Measurements from ENCODE around the gene GDAP2.

DNA sequence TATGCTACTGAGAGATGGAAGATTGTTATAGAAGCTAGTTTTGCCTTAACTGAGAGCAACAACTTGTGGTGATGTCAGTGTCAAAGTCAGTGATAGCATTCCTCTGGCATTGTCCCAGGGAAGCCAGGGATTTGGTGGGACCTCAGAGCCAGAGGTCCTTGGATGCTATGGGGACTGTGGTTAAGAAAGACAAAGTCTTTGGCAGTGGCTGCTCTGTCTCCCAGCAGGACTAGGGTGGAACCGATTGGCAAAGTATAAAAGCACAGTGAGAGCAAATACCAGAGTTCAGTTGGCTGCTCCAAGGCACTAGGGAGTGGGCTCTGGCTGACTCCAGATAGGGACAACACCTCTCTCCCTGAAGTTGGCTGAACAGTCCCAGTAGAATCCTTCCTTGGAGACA is 104.8 kb downstream of the GDAP2 start:
- TF ChIP-seq EP300 (IDR thresholded peaks at IDR 0.05), result no peak
- TF ChIP-seq POLR2A (IDR thresholded peaks at IDR 0.05), result no peak
- TF ChIP-seq, protein P1, sequence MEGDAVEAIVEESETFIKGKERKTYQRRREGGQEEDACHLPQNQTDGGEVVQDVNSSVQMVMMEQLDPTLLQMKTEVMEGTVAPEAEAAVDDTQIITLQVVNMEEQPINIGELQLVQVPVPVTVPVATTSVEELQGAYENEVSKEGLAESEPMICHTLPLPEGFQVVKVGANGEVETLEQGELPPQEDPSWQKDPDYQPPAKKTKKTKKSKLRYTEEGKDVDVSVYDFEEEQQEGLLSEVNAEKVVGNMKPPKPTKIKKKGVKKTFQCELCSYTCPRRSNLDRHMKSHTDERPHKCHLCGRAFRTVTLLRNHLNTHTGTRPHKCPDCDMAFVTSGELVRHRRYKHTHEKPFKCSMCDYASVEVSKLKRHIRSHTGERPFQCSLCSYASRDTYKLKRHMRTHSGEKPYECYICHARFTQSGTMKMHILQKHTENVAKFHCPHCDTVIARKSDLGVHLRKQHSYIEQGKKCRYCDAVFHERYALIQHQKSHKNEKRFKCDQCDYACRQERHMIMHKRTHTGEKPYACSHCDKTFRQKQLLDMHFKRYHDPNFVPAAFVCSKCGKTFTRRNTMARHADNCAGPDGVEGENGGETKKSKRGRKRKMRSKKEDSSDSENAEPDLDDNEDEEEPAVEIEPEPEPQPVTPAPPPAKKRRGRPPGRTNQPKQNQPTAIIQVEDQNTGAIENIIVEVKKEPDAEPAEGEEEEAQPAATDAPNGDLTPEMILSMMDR (IDR thresholded peaks at IDR 0.05), result no peak
- TF ChIP-seq POLR2AphosphoS5 (IDR thresholded peaks at IDR 0.05), result no peak
